ENCODE data around the gene ESYT2. TPM values are rescaled to one million over a fixed set of nuclear protein-coding genes. Genes with fewer than 3 reads are reported as not detected.
"Not testable (repeated sequence)": the region's sequence is repeated elsewhere in the genome, so short reads cannot be mapped to it uniquely, and the experiment has no call there.

The ESYT2 gene
- polyA plus RNA-seq, 1 donor = 47.7 TPM

DNA sequence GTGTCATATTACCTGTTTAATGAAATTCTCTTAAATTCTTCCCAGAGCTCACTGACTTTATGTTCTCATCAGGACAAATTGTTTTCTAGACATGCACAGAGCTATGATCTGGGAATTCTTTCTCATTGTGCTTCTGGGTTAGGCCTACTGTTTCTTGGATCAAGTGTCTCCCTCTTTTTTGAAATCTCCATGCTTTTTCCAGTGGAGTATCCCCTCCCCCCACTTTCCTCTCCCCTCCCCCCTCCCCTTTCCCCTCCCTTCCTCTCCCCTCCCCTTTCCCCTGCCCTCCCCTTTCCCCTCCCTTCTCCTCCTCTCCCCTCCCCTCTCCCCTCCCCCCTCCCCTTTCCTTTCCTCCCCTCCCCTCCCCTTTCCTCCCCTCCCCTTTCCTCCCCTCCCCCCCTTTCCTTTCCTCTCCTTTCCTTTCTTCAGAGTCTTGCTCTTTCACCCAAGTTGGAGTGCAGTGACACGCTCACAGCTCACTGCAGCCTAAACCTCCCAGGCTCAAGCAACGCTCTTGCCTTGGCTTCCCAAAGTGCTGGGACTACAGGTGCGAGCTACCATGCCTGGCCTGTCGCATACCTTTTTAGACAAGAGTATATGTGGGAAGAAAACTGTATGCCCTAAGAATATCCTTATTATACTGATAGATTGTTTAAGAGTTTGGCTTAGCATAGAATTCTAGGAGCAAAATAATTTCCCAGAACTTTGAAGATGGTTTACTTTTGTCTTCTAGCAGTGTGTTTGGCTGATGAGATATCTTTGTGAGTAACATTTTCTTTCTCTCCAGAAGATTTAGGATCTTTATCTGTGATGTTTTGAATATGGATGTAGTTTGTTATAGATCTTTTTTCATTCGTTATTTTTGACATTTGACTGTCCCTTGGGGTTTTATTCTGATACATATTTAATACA is 29.5 kb upstream of the ESYT2 start:
- no peak for DNase-seq

DNA sequence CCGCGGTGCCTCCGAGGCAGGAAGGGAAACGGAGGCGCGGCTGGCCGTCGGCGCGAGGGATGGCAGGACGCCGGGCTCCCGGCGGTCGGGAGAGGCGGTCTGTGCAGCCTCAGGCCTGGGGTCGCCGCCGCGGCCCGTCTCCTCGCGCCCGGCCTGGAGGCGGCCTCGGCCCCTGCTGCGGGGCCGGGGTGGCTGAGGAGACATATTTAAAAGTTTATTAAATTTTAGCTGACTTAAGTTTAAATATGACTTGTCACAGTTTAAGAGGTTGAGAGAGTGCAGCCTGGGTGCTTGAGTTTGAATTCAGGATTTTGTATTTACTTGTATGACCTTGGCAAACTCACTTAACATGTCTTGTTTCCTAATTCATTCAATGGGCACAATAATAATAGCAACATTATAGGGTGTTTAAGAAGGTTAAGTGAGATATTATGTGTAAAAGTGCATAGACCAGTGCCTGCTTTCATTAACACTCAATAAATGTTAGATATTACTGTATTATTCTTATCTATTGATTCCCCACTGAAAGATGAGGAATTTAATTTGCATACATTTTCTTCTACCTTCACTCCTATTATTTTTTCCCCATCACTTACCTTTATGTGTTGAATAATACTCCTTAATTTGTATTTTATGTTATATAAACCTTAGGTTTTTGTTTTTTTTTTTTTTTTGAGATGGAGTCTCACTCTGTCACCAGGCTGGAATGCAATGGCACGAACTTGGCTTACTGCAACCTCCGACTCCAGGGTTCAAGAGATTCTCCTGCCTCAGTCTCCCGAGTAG is 27.8 kb upstream of the ESYT2 start:
- no peak for DNase-seq

DNA sequence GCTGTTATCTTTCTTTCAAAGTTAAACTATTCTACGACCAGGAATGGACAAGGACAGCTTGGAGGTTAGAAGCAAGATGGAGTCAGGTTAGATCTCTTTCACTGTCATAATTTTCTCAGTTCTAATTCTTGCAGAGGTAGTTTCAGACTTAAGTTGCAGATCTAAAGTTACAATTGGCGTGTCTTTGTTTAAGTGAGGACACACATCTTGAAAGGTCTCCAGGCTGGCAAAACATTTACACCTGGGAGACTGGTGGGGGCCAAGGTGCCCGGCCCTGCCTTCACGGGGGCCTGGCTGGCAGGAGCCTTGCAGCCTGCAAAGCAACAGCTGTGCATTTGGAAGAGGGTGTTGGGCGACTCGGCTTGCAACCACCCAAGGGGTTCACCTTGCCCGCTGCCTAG is 25.4 kb upstream of the ESYT2 start:
- DNase-seq = no peak

DNA sequence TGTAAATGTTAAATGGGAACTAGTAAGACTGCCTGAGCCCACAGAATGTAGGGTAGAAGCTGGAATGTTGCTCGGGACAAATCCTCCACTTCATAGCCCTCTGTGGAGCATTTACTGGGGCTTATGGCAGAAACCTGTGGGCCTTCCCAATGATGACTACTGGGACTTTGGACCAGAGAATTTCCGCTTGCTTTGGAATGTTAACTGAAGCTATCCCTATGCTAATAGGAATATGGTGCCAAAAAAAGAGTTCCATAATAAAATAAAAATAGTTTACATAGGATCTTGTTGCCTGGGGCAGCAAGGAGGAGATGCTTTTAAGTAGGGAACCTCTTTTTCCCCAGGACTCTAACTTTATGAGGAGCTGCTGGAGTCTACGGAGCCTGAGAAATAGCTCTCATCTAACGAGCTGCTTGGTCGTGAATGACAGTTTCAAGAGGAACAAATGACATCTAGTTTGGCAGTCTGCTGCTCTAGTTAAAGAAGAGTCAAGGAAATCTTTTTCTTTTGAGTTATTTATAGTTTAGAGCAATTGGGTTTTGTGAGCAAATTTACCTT is 21.3 kb upstream of the ESYT2 start:
- DNase-seq = no peak

DNA sequence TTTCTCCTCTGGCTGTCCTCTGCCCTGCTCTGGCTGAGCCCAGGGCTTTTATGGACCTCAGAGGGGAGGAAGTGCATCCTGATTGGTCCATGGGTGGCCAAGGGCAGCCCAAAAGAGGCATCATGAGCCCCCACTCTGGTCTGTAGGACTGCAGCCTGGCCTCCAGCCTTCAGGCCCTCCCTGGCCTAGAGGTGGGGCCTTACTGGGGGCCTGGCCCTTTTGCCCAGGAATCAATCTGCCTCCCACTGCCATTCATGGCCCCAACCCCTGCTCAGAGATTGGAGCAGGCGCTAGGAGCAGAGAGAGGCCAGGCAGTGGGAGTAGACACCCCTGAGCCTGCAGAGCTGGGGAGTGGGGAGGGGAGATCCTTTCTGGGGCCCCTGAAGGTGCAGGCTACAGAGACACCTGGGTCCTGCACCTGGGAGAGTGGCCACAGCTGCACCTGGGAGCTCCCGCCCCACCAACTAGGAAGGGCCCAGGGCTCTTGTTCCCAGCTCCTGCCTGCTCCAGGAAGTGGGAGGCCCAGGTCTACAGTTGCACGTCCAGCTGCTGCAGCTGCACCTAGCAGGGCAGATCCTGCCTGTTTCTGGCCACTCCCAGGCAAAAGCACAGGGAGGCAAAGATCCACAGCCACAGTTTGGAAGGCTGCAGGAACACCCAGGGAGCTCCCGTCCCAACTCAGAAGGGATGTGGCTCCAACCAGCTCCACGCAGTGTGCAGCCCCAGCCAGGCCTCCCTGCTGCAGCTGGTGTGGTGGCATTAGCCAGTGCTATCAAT is 20.6 kb upstream of the ESYT2 start:
- no peak for DNase-seq

DNA sequence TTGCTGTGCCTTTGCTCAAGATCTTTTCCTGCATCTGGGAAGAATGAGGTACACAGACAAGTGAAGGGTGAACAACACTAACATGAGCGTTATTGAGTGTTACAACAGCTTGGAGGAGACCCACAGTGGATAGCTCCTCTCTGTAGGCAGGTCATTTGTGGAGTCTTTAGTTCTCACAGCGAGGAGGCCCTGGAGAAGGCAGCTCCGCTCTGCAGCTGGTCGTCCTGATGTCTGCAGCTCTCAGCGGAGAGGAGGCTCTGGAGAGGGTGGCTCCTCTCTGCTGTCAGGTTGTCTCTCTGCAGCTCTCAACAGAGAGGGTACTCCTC is 20.1 kb upstream of the ESYT2 start:
- DNase-seq = no peak

DNA sequence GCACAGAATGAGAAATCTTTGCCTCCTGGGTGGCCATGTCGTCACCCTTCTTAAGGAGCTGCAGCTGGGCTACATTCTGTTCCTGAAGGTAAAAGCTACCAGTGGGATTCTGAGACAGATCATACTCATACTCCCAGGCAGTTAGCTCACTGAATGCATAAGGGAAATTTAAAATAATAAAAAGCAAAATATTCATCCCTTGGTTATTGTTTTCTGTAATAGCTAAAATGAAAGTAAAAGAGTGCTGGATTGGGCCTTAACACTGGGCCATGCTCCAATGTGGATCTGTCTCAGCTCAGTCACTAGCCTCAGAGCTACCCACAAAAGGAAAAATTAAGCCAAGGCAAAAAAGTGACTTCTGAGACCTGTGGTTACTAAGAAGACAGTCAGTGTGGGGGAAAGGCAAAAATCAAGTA is 18.1 kb upstream of the ESYT2 start:
- DNase-seq = no peak

DNA sequence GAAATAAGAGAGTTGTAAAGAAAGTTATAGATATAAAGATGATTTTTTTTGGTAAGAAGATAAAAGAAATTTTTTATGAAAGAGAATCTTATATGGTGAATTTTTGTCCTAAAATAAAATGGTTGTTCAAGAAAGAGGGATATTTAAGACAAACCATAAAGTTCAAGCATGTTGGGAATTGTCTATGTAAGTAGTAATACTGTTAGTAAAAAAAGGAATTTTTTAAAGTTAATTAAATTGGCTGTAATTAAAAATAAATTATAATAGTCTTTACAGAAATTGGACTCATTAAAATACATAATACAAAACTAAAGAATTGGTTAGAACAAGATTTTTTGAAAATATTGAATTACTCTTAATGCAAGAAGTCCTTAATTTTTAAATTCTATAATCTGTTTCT is 17.0 kb upstream of the ESYT2 start:
- DNase-seq = no peak

DNA sequence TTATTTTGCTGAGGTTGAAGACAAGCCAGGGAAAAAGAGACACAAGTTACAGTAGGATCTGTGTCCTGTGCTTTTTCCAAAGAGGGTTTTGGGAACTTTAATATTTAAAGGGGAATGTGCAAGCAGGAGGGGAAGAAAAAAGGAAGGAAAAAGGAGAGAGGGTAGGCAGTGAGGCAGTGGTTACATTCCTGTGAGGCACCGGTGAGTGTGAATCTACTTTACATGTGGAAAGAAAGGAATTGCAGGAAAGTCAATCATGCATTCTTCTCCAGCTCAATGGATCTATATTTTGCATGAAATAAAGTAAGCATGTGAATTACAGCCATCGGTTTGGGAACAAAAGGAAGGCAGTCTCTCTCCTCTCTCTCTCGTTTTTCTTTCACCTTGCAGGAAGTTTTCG is 14.5 kb upstream of the ESYT2 start:
- no peak for DNase-seq

DNA sequence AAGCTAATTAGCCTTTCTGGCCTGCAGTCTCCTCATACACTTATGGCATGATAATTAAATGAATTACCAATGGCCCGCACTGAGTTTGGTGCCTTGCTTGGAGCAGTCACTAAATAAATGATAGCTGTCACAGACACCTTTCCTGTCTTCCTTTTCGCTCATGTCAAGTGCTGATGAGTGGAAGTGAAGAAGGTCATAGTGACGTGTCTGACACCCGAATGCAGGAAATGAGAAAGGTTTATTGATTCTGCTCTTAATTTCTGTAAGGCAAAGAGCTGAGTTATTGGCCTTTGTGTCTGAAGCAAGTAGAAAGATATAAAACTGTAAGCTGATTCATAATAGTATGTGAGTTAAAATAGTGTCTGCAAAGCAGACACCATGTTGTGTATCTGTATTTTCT is 13.2 kb upstream of the ESYT2 start:
- DNase-seq = no peak

DNA sequence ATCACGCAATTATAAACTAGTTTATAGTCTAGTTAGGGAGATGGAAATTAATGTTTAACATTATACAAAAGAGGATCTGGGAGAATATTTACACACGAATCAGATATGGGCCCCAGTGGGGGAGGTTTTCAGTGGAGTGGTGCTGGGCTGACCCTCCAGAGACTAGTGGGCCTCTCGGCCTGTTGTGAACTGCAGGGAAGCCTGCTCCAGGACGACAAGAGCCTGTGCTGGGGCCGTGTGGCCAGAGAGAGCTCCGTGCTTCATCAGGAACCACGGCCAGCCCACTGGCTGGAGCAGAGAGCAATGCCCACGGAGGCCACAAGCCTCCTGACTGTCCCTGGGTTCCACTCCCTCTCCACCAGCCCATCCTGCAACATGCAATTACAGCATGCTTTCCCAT is 11.3 kb upstream of the ESYT2 start:
- DNase-seq = no peak

DNA sequence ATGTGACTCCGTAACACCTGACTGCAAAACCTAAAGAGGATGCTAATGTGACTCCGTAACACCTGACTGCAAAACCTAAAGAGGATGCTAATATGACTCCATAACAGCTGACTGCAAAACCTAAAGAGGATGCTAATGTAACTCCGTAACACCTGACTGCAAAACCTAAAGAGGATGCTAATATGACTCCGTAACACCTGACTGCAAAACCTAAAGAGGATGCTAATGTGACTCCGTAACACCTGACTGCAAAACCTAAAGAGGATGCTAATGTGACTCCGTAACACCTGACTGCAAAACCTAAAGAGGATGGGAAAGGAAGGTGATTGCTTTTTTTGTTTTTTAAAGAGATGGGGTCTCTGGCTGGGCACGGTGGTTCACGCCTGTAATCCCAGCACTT is 9.9 kb upstream of the ESYT2 start:
- DNase-seq = not testable (repeated sequence)

DNA sequence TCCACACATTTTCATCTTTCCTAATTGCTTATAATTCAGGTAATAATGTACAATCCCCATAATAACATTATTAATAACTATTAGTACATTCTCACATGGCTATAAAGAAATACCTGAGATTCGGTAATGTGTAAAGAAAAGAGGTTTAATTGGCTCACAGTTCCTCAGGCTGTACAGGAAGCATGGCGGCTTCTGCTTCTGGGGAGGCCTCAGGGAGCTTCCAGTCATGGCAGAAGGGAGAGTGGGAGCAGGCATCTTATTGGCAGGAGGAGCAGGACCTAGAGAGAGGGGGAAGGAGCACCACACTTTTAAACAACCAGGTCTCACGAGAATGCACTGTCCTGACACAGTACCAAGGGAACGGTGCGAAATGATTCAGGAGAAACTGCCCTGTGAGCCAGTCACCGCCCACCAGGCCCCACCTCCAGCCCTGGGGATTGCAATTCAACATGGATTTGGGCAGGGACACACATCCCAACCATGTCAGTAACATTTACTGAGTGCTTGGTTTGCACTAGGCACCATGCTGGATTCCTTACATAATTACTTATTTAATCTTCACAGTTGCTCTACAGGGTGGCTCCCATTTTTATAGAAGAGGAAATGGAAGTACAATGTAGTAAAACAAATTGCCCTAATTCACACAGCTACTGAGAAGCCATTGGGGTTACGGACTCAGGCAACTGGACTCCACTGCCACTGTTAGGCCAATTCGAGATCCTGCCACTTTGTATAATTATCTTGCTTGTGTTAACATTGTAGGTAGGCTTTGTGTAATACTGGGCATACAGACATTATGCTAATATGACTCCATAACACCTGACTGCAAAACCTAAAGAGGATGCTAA is 8.7 kb upstream of the ESYT2 start:
- DNase-seq = no peak

DNA sequence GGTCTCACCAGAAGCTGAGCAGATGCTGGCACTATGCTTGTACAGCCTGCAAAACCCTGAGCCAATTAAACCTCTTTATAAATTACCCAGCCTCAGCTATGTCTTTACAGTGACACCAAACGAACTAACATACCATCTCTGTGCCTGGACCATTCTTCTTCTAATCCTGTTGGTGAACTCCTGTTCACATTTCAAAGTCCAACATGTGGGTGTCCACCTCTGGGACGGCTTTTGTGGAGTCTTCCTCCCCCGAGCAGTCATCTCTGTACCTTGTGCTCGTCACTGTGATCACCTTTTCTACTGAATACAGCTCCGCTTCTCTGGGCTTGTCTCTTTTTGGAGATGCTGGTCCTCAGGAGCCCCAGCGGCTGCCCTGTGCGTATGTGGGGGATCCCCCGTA is 7.4 kb upstream of the ESYT2 start:
- no peak for DNase-seq

DNA sequence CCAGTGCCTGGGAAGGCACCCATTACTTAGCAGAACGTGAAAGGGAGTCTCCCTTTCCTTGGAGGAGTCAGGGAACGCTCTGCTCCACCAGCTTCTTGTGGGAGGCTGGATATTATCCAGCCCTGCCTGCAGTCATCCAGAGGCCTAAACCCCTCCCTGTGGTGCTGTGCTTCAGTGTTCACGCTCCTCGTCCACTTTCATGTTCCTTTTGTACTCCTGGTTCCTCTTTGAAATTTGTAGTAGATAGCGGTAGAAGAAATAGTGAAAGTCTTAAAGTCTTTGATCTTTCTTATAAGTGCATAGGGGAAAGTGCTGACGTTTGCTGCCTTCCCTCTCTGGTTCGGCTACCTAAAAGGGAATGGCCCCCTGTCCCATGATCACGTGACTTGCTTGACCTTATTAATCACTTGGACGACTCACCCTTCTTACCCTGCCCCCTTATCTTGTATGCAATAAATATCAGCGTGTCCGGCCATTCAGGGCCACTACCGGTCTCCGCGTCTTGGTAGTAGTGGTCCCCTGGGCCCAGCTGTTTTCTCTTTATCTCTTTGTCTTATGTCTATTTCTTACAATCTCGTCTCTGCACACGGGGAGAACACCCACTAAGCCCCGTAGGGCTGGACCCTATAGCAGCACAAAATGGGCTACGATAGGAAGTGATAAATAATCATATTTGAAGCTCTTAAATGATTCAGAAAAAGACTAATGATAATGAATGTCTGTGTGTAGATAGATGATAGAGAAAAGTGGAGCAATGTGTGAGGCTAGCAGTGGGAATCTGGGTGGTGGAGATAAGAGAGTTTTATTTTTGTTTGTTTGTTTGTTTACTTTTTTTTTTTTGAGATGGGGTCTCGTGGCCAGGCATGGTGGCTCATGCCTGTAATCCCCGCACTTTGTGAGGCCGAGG is 5.8 kb upstream of the ESYT2 start:
- no peak for DNase-seq

DNA sequence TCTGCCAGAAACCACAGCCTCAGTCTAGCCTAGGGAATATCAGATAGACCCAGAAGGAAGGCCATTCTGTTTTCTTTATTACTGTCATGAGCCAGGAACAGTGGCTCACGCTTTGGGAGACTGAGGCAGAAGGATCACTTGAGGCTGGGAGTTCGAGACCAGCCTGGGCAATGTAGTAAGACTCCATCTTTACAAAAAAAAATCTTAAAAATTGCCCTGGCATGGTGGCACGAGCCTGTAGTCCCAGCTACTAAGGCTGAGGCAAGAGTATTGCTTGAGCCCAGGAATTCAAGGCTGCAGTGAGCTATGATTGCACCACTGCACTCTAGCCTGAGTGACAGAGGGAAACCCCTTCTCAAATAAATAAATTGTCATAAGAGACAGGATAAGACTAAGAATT is 3.7 kb upstream of the ESYT2 start:
- DNase-seq = no peak

DNA sequence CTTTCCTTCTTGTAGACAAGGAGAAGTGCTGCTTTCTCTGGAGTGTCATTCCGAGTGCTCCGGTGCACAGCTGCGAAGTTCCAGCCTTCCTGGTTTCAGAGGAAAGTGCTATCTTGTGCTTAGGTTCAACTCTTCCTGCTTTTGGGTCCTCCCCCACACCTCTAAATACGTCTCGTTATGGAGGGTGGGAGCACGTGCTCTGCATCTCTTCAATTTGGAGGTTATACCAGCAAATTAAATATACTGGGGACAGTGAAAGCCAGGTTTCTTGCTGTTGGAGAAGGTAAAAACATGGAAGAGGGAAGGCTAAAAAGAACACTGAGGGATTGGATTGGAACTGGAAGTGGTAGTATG is 2.4 kb upstream of the ESYT2 start:
- DNase-seq = no peak

DNA sequence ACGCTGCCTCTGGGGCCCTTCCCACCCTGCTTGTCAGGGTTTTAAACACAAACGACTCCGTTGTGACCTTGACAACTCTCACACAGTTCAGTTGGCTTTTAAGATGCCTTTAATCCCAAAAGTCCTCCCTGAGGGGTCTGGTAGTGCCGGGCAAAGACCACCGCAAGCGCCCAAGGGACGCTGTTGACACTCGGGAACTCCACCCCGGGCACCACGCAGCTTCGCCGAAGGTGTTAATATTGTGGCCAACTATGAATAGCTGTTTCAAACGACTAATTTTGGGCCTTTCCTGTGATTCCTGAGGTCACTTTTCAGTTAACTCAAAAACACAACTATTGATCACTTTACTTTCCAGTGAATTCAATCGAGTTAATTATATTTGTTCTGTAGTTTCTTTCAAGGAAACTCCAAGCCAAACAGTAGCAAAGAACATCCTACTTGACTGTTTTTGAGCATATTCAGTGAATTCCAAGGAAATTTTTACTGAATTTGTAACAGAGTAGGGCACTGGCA is 958 bp upstream of the ESYT2 start:
- no peak for DNase-seq

DNA sequence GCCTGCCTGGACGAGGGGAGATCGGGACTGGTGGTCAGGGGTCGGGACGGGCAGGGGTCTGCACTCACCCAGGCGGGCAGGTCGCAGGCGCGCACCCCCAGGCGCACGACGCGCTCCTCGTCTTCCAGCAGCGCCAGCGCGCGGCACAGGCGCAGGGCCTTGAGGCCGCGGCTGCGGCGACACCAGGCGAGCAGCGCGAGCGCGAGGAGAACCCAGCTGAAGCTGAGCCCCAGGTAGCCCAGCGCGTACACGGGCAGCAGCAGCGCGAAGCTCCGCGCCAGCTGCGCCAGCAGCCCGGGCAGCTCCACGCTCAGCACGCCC is 328 bp downstream of the ESYT2 start:
- no peak for DNase-seq
